ENCODE measurements around the gene ERAL1. TPM values are rescaled to one million over a fixed set of nuclear protein-coding genes. Genes with fewer than 3 reads are reported as not detected.

The ERAL1 gene
- total and polyA plus RNA-seq, 5 donors = 25.9 to 30.1 (median 28.7) TPM

GRCh38 chr17:28910534-28910933 is 55.7 kb downstream of the ERAL1 start:
- DNase-seq = no peak
- H3K27ac ChIP-seq (ENCODE audit: low read length) = no peak overlapping the region
- no peak for ATAC-seq
- H3K27me3 ChIP-seq (ENCODE audit: control insufficient read depth, insufficient read depth) = no peaks in the 10 kb centered on the region
- 84% methylated on average over 1 of the region's 1 CpG for WGBS
- intact Hi-C loops (cut with DNase I) = loop anchor here in 2 of 4 donors (10.0 kb wide), 2 partner anchors 156 to 186 kb away; partner anchors contain the start of genes NEK8 (in 1 of the 2) and TLCD1 (in 1 of the 2)
- H3K4me3 ChIP-seq (ENCODE audit: low read length) = no peak overlapping the region
- no peaks in the 10 kb centered on the region for H3K4me1 ChIP-seq (ENCODE audit: control insufficient read depth, insufficient read depth, low read length)
- H3K9me3 ChIP-seq (ENCODE audit: control insufficient read depth, low read length) = no peaks in the 10 kb centered on the region

Small RNA genes lying within 50 kb of the gene (microRNA-seq; reads per million reads assigned to microRNA genes)
- gene MIR451B = 0 reads per million in 2 donors

Other genes with a start within 250 kb of the ERAL1 start
- gene RSKR, start 240.8 kb upstream of the ERAL1 start, total RNA-seq = 1 to 10 TPM; 2.9 to 4.7 (median 4.3) TPM
- gene RSKR, start 240.8 kb upstream of the ERAL1 start, polyA plus RNA-seq = 2.9 TPM
- gene BLTP2, start 209.9 kb upstream of the ERAL1 start, total RNA-seq = 10 to 100 TPM; 70.6 to 87.3 (median 81.7) TPM
- gene BLTP2, start 209.9 kb upstream of the ERAL1 start, polyA plus RNA-seq = 21.0 TPM
- gene SDF2, start 193.1 kb upstream of the ERAL1 start, total RNA-seq = 10 to 100 TPM; 29.9 to 36.6 (median 30.4) TPM
- 38.8 TPM for gene SDF2, start 193.1 kb upstream of the ERAL1 start, polyA plus RNA-seq
- gene SUPT6H, start 192.8 kb upstream of the ERAL1 start, total RNA-seq = 10 to 100 TPM; 43.6 to 49.0 (median 46.9) TPM
- gene SUPT6H, start 192.8 kb upstream of the ERAL1 start, polyA plus RNA-seq = 32.7 TPM
- 1 to 10 TPM; 1.3 to 3.3 (median 2.5) TPM for gene PROCA1, start 143.1 kb upstream of the ERAL1 start, total RNA-seq
- 2.2 TPM for gene PROCA1, start 143.1 kb upstream of the ERAL1 start, polyA plus RNA-seq
- gene RAB34, start 137.1 kb upstream of the ERAL1 start, total RNA-seq = 10 to 100 TPM; 56.9 to 62.2 (median 59.8) TPM
- 57.6 TPM for gene RAB34, start 137.1 kb upstream of the ERAL1 start, polyA plus RNA-seq
- gene RPL23A, start 135.0 kb upstream of the ERAL1 start, total RNA-seq = 1,000 to 10,000 TPM in 1 of 4 donors, 100 to 1,000 TPM in 3; 939 to 1,151 (median 992) TPM
- gene RPL23A, start 135.0 kb upstream of the ERAL1 start, polyA plus RNA-seq = 817 TPM
- 1 to 10 TPM; 1.7 to 3.8 (median 2.5) TPM for gene TLCD1, start 128.8 kb upstream of the ERAL1 start, total RNA-seq
- 1.5 TPM for gene TLCD1, start 128.8 kb upstream of the ERAL1 start, polyA plus RNA-seq
- gene NEK8, start 126.2 kb upstream of the ERAL1 start, total RNA-seq = 1 to 10 TPM; 1.0 to 1.6 (median 1.2) TPM
- 0.81 TPM for gene NEK8, start 126.2 kb upstream of the ERAL1 start, polyA plus RNA-seq
- gene TRAF4, start 111.0 kb upstream of the ERAL1 start, total RNA-seq = 1 to 10 TPM; 2.9 to 8.9 (median 4.8) TPM
- 4.5 TPM for gene TRAF4, start 111.0 kb upstream of the ERAL1 start, polyA plus RNA-seq
- 10 to 100 TPM; 15.3 to 19.6 (median 18.6) TPM for gene FAM222B, start 12.2 kb upstream of the ERAL1 start, total RNA-seq
- gene FAM222B, start 12.2 kb upstream of the ERAL1 start, polyA plus RNA-seq = 11.9 TPM
- gene FLOT2, start 42.7 kb downstream of the ERAL1 start, total RNA-seq = 10 to 100 TPM; 70.5 to 89.4 (median 79.4) TPM
- gene FLOT2, start 42.7 kb downstream of the ERAL1 start, polyA plus RNA-seq = 45.1 TPM
- gene DHRS13, start 48.1 kb downstream of the ERAL1 start, total RNA-seq = 1 to 10 TPM; 2.1 to 3.3 (median 2.5) TPM
- gene DHRS13, start 48.1 kb downstream of the ERAL1 start, polyA plus RNA-seq = 2.3 TPM
- gene PHF12, start 96.5 kb downstream of the ERAL1 start, total RNA-seq = 10 to 100 TPM; 20.8 to 25.4 (median 24.2) TPM
- 10.8 TPM for gene PHF12, start 96.5 kb downstream of the ERAL1 start, polyA plus RNA-seq
- not detected for gene SEZ6, start 151.0 kb downstream of the ERAL1 start, total RNA-seq
- gene SEZ6, start 151.0 kb downstream of the ERAL1 start, polyA plus RNA-seq = not detected
- 1 to 10 TPM in 2 of 4 donors, under 1 TPM in 2; 0.45 to 1.4 (median 0.91) TPM for gene PIPOX, start 188.1 kb downstream of the ERAL1 start, total RNA-seq
- gene PIPOX, start 188.1 kb downstream of the ERAL1 start, polyA plus RNA-seq = 0.48 TPM